ENCODE measurements around the gene RETREG1. TPM values are rescaled to one million over a fixed set of nuclear protein-coding genes. Genes with fewer than 3 reads are reported as not detected.

RETREG1 gene
- total and polyA plus RNA-seq, 2 of the 13 experiments (the other 11 are each of a cell fraction or from before 2014, with no cell fraction given), result 0.07 TPM; not detected in 1

- TF ChIP-seq ZBTB43 (CRISPR knock-in tag; conservative IDR thresholded peaks at IDR 0.05) (peak; percentile 71), ZNF441 (CRISPR knock-in tag; IDR thresholded peaks at IDR 0.05; ENCODE audit: borderline replicate concordance) (no peak), ZNF564 (CRISPR knock-in tag; IDR thresholded peaks at IDR 0.05) (peak; percentile 69; the same call in 1 of the 2 replicates), ZNF337 (CRISPR knock-in tag; IDR thresholded peaks at IDR 0.05; ENCODE audit: borderline replicate concordance, low read depth) (no peak), NFKBIZ (CRISPR knock-in tag; IDR thresholded peaks at IDR 0.05) (0 out of 2 replicates have a peak, but pooled peaks have one; percentile 12), ZXDC (CRISPR knock-in tag; IDR thresholded peaks at IDR 0.05) (peak; percentile 91), MXD4 (CRISPR knock-in tag; IDR thresholded peaks at IDR 0.05) (peak; percentile 90), TBL1XR1 (IDR thresholded peaks at IDR 0.05; ENCODE audit: borderline replicate concordance, low read length, partially characterized antibody) (peak; percentile 35), SKIL (CRISPR knock-in tag; IDR thresholded peaks at IDR 0.05; ENCODE audit: borderline replicate concordance) (no peak), ZNF335 (CRISPR knock-in tag; IDR thresholded peaks at IDR 0.05) (no peak), ZNF766 (CRISPR knock-in tag; IDR thresholded peaks at IDR 0.05; ENCODE audit: borderline replicate concordance) (0 out of 2 replicates have a peak, but pooled peaks have one; percentile 71), PBX2 (CRISPR knock-in tag; IDR thresholded peaks at IDR 0.05) (peak; percentile 82), ZSCAN25 (CRISPR knock-in tag; IDR thresholded peaks at IDR 0.05) (no peak), DMTF1 (CRISPR knock-in tag; IDR thresholded peaks at IDR 0.05) (no peak), NPAS2 (CRISPR knock-in tag; IDR thresholded peaks at IDR 0.05; ENCODE audit: borderline replicate concordance) (no peak), CHD2 (IDR thresholded peaks at IDR 0.05; ENCODE audit: low read depth, low read length) (0 out of 2 replicates have a peak, but pooled peaks have one; percentile 21), ATF3 (CRISPR knock-in tag; IDR thresholded peaks at IDR 0.05) (no peak), SRY (CRISPR knock-in tag; IDR thresholded peaks at IDR 0.05) (no peak; the same call in 1 of the 2 replicates)
Observed at GRCh38 chr5:16465544-16466432, 151.0 kb downstream of the RETREG1 start, which contains the start of gene ZNF622 (continued).

All from HepG2 (cell line).